Measurements from ENCODE around the gene RIPOR3. TPM values are rescaled to one million over a fixed set of nuclear protein-coding genes. Genes with fewer than 3 reads are reported as not detected.
"Not testable (repeated sequence)": the region's sequence is repeated elsewhere in the genome, so short reads cannot be mapped to it uniquely, and the experiment has no call there.

Gene RIPOR3
- polyA plus RNA-seq, 1 donor from 2014 or later: 3.3 TPM

DNA sequence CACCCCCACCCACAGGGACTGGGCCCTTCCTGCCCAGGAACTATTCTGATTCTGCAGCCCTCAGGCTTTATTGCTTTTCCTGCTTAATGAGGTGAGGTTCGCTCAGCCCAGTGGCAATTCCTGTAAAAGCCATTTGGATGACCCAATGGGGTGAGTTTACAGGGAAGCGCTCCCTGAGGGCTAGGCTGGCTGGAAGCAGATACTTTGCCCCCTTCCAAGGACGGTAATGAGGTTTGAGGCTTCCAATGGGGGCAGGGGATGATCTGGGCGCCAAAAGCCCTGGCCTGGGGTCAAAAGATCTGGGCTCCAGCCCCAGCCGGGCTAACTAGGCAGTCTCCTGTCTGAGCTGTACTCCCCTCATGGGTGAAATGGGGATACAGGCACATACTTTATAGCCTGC is 41.8 kb downstream of the RIPOR3 start:
- Mint-ChIP-seq H3K36me3 (no peaks in the 10 kb centered on the region), H3K9me3 (no peaks in the 10 kb centered on the region)

DNA sequence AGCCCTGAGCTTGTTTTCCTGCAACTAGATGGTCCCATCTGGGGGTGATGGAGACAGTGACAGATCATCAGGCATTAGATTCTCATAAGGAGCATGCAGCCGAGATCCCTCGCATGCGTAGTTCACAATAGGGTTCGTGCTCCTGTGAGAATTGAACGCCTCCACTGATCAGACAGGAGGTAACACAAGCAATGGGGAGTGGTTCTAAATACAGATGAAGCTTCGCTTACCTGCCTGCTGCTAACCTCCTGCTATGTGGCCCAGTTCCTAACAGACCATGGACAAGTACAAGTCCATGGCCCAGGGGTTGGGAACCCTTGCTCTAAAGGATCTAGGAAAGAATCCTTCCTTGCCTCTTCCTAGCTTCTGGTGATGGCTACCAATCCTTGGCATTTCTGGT is 42.7 kb downstream of the RIPOR3 start:
- Mint-ChIP-seq H3K4me3 (no peak overlapping the region), H3K4me1 (no peaks in the 10 kb centered on the region), H3K9me3 (no peaks in the 10 kb centered on the region), H3K36me3 (no peaks in the 10 kb centered on the region), H3K27ac (no peak overlapping the region), H3K27me3 (peaks cover 13% of the 10 kb centered on the region)

More for the DNA sequence above, 41.8 kb downstream of the RIPOR3 start:
- no peak overlapping the region for H3K4me3 Mint-ChIP-seq
- H3K27me3 Mint-ChIP-seq: peaks cover 13% of the 10 kb centered on the region
- no peaks in the 10 kb centered on the region for H3K4me1 Mint-ChIP-seq
- H3K27ac Mint-ChIP-seq: no peak overlapping the region

DNA sequence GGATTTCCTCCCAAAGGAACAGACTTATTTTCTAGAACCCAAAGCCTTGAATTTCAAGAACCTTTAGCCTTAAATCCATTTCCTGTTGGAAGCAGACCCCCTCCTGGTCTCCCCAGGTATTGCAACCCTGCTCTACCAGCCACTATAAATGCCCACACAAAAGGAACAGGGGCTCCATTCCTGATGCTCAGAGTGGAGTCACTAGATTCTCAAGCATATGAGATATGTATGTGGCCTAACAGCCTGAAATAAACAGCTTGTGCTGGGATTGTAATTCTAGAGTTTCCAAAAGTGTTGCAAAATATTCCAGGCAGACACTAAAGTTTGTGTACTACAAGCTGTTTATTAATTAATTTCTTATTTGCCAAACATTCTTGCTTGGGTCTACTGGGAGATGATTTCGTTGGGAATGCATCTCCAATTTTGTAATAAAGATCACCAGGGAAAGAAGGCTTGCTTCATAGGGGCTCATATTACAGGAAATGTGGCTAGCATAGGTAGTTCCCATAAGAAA is 44.8 kb downstream of the RIPOR3 start:
- no peak overlapping the region for H3K4me3 Mint-ChIP-seq
- peaks cover 13% of the 10 kb centered on the region for H3K27me3 Mint-ChIP-seq
- H3K9me3 Mint-ChIP-seq: no peaks in the 10 kb centered on the region
- H3K27ac Mint-ChIP-seq: no peak overlapping the region
- H3K4me1 Mint-ChIP-seq: no peaks in the 10 kb centered on the region
- H3K36me3 Mint-ChIP-seq: no peaks in the 10 kb centered on the region

DNA sequence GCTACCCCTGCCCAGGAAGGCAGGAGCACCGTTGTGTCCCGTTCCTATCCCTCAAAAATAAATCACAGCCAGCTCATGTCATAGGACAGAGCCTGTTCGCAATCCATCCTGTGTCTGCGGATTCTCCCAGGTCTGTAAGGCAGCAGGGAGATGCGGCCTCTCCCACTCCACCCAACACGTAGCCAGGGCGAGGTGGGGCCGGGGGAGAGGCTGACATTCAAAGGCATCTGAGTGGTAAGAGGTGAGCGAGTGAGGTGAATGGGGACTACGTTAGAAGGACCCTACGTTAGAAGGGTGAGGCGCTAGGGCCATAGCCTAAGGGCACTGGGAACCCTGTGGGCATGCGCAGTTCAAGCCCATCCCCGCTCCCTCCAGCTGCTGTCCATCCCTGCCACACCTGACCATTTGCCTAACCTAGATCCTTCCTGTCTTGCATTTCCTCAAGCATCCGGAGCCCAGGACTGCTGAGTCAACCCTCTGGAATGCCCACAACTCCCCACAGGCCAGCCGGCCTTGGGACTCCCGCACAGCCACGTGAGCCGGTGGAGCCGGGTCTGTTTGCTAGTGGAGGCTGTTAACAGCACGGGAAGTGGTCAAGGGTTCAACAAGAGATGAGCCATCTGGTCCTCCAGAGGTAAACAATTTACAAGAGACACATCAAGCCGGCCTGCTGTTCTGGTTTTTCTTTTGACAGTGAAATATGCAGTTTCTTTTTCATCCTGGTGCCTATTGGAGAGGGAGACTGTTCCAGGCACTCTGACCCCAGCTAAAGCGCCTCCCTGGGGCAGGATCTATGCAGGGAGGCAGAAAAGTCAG is 45.9 kb downstream of the RIPOR3 start:
- Mint-ChIP-seq H3K27ac (no peak overlapping the region), H3K9me3 (no peaks in the 10 kb centered on the region), H3K27me3 (peaks cover 10% of the 10 kb centered on the region), H3K36me3 (no peaks in the 10 kb centered on the region), H3K4me1 (no peaks in the 10 kb centered on the region), H3K4me3 (no peak overlapping the region)

DNA sequence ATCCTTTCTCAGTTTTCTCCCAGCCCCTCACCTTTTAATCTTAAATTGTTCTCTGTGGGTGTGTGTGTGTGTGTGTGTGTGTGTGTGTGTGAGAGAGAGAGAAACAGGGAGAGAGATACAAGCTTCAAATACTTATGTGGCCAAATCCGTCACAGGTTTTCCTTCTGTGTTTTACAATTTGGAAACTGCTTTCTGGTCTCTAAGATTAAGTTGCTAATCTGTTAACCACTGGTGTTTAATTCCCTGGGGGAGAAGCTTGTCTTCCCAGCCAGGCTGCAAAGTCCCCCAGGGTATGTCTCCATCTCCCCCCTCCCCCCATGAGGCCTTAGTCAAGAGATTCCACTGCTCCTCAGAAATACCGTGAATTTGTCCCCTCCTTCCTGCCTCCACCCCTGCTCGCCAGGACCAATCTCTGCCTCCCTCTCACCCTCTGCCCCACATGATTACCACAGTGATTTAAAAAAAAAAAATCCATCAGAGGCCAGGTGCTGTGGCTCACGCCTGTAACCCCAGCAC is 49.0 kb downstream of the RIPOR3 start:
- Mint-ChIP-seq H3K27ac (no peak overlapping the region), H3K4me1 (no peaks in the 10 kb centered on the region), H3K36me3 (no peaks in the 10 kb centered on the region), H3K9me3 (no peaks in the 10 kb centered on the region), H3K4me3 (no peak overlapping the region), H3K27me3 (peaks cover 6% of the 10 kb centered on the region)

DNA sequence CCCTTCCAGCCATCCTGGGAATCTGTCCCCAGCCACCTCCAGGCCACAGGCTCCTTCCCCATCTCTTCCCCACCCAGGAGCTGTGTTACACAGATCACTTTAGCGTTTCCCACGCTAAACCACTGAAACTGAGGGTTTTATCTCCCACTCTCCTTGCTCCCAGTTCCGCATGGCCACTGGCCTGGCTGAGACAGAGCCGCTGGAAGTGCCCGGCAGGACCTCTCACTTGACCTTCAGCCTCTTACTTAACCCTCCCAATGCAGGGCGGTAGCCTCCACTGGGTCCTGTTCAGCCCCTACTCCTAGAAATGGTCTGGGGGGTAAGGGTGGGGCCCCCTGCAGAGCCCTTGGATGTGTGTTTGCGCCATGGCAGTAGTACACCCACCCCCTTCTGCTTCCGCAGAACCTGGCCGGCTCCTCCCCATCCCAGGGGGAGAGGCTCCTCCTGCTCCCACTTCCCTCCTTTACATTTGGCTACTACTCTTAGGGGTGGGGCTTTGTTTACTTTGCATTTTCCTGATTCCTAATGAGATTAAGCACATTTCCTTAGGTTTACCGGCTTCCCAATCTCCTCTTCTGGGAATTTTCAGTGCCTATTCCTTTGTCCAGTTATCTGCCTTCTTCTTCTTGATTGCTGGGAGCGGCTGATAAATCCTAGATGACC is 49.6 kb downstream of the RIPOR3 start:
- H3K27ac Mint-ChIP-seq, H3K9me3 Mint-ChIP-seq, H3K27me3 Mint-ChIP-seq, H3K4me1 Mint-ChIP-seq, H3K36me3 Mint-ChIP-seq, H3K4me3 Mint-ChIP-seq: not testable (repeated sequence)

DNA sequence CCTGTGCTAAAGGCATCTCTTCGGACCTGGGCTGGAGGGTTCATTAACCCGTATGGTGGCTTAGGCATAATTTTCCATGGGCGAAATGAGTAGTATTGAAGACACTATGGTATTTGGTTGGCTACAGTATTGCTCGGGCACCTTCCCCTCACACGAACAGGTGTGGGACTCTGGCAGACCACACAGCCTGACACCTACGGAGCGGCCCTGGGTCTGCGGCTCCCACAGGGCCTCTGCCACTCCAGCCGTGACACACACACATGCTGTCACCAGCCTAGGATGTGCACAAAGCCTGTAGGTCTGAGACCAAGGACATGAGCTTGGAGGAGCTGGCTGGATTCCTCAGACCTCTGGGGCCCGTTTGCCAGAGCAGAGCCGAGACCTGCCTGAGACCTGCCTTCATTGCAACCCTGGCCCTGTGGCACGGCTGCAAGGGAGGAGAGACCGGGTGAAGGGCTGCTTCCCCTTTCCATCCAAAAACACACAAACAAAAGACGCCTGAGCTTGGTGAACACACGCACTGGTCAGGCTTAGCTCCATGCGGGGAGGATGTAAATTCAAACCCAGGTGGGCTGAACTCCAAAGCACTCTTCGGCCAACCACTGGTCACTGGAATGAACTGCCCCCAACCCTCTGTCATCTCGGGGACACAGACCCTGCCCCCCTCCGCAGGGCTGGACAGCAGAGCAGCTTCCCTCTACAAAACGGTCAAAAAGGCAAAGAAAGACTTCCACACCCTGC is 51.2 kb downstream of the RIPOR3 start:
- not testable (repeated sequence) for H3K4me1 Mint-ChIP-seq, H3K27ac Mint-ChIP-seq, H3K27me3 Mint-ChIP-seq, H3K36me3 Mint-ChIP-seq, H3K9me3 Mint-ChIP-seq, H3K4me3 Mint-ChIP-seq

DNA sequence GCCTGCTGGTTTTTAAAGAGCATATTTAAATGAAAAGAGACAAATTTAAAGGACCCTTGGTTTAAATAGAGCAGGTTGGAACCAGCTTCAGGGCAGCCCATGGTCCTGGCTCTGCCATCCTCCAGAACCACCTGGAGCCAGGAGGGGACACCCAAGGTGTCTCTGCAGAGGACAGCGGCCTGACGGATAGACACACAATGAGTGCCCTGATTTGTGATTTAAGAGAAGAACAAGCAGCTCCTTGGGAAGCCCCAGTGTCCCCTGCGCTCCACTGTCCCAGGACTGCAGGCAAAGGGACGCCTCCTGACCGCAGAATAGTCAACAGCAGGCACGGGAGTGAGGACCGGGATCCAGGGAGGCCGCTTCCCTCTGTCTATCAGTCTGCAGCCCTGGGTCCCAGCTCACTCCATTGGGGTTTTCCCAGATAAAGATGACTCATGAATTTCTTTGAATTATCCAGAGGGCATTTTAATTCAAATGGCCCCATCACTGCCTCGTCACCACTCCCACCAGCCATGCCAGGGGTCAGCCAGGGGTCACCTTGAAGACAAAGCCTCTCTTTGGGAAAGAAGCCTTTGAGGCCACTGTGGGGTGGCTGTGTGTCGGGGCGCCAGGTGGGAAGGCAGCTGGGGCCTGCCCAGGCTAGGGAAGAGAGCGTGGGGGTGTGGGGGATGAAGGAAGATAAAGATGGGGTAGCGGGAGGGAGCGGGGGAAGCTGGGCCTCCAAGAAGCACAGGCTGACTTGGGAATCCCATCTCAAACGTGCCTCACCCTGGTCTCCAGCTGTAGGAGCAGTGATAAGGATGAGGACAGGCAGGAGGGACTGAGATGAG is 53.1 kb downstream of the RIPOR3 start:
- H3K36me3 Mint-ChIP-seq, H3K27me3 Mint-ChIP-seq, H3K4me3 Mint-ChIP-seq, H3K27ac Mint-ChIP-seq, H3K9me3 Mint-ChIP-seq, H3K4me1 Mint-ChIP-seq: not testable (repeated sequence)

DNA sequence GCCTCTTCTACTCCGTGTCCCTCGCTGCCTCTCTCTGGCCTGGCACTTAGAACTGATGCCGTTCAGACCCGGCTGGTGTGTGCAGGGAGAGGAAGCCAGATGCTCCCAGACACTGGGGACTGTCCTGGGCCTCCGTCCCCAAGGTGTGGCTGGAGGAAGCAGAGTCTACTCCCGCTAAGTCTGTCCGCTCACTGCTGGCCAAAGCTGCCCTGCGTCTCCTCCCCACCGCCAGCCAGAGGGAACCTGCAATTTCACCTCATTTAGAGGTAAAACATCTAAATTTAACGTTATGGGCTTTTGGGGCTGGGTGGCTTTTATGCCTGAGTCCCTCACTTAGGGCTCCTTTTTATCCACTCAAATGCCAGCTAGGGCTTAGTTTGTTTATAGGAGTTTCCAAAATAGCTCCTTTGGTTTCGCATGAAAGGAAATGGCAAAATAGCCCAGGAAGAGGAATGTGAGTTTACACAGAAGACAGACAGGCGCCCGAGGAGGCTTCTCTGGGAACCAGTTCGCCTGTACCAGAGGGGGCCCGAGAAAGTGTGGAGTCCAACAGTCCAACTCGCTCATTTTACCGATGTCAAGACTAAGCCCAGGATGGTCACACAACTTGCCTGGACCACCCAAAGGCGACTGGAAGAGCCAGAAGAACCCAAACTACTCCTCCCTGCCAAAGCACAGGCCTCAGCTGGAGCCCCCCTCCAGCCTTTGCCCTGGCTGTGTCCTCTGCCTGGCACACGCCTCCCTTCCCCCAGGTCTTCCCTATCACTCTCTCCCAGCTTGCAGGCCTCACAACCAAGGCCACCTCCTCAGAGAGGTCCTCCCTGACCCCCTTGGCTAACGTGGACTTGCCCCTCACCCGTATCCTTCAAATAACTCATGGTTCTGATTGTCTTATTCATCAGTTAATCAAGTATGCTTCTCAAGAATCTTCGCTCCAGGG is 54.5 kb downstream of the RIPOR3 start:
- Mint-ChIP-seq H3K4me1 (peaks cover 0 to 2% (median 1%) of the 10 kb centered on the region in 3 donors), H3K27ac (no peak overlapping the region), H3K36me3 (peaks cover 1% of the 10 kb centered on the region), H3K9me3 (no peaks in the 10 kb centered on the region), H3K4me3 (no peak overlapping the region), H3K27me3 (peaks cover 6% of the 10 kb centered on the region)

DNA sequence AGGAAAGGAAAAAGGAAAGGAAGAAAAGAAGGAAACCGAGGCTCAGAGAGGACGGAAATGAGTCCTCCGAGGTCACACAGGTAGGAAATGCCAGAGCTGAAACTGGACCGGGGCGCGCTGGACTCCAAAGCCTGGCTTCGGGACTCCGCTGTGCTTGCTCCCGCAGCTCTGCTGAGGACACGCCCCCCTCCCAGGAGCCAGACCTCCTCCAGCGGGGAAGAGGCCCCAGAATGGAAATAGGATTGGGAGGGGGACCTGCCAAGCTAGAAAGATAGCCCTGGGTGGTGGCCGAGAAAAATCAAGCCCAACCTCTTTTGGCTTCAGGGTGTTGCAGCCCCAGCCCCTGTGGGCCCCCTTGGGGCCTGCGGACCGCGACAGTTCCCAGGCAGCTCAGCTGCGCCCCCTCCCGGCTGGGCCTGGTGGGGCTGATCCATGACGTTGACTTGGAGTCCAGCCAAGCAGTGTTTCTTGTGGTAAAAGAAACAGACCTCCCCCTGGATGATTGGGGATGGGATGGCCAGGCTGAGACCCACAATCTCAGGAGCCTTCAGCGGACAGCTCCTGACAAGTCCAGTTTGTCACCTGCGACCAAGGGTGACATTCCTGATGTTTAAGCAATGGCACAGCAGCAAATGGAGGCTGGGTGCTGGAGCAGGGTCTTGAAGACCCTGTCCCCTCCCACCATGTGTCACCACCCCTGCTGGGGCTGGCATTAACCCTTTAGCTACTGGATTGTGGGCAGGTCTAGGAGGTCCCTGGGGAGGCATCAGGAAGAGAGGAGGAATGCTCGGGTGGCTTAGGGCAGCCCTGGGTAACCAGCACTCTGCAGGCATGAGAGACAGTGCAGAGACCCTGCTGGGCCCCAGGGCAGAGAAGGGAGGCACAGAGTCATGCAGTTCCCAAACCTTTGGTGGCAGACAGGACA is 55.4 kb downstream of the RIPOR3 start:
- Mint-ChIP-seq H3K36me3 (peaks cover 1% of the 10 kb centered on the region), H3K27me3 (peaks cover 6% of the 10 kb centered on the region), H3K4me1 (peaks cover 0 to 2% (median 1%) of the 10 kb centered on the region in 3 donors), H3K27ac (peak overlapping the region in 1 of 3 donors; percentile 89), H3K9me3 (no peaks in the 10 kb centered on the region), H3K4me3 (no peak overlapping the region)

DNA sequence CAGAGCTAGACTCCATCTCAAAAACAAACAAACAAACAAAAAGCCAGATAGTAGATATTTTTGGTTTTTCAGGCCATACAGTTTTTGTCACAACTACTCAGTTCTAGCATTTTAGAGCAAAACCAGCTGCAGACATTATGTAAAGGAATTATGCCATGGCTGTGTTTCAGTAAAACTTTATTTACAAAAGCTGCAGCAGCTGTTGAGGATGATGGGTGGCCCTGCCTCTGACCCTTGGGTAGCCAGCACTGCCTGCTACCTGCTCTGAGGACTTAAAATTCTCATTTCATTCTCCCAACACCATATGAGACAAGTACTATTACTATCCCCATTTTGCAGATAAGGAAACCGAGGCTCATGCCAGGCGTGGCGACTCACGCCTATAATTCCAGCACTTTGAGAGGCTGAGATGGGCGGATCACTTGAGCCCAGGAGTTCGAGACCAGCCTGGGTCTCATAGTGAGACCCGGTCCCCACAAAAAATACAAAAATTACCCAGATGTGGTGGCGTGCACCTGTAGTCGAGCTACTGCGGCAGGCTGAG is 56.3 kb downstream of the RIPOR3 start:
- Mint-ChIP-seq H3K4me3 (peak overlapping the region in 1 of 4 donors; percentile 36), H3K4me1 (peaks cover 0 to 2% (median 1%) of the 10 kb centered on the region in 3 donors), H3K27me3 (peaks cover 3% of the 10 kb centered on the region), H3K36me3 (peaks cover 1% of the 10 kb centered on the region), H3K9me3 (no peaks in the 10 kb centered on the region), H3K27ac (peak overlapping the region in 1 of 3 donors; percentile 80)

DNA sequence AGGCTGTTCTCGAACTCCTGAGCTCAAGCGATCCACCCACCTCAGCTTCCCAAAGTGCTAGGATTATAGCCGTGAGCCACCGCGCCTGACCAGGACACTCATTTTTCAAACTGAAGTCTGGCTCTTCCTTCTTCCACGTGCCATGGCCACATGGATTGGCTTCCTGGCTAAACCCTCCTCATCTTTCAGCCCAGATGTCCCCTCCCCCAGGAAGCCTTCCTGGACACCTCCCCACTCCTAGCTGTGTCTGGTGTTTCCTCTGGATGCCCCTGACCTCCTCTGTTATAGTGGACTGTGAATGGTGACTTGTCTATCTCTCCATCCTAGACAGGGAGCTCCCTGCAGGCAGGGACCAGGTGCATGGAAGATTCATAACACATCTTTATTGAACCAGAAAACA is 57.2 kb downstream of the RIPOR3 start:
- no peak overlapping the region for H3K4me3 Mint-ChIP-seq
- H3K27ac Mint-ChIP-seq: no peak overlapping the region

More for the DNA sequence above, 57.2 kb downstream of the RIPOR3 start:
- peaks cover 0 to 2% (median 1%) of the 10 kb centered on the region in 3 donors for H3K4me1 Mint-ChIP-seq
- H3K27me3 Mint-ChIP-seq: peaks cover 3% of the 10 kb centered on the region
- H3K9me3 Mint-ChIP-seq: no peaks in the 10 kb centered on the region
- H3K36me3 Mint-ChIP-seq: peaks cover 1% of the 10 kb centered on the region
